HepG2 (cell line): ENCODE measurements around the gene TRAPPC1. TPM values are rescaled to one million over a fixed set of nuclear protein-coding genes. Genes with fewer than 3 reads are reported as not detected.

Source experiments
- AGO1 ChIP-seq: fragments of 200-400 bp; formaldehyde crosslinking; IDR thresholded peaks from 2 replicates; pipeline ENCODE4 v1.6.1; 2017; ENCODE audit warnings: mild to moderate bottlenecking, low read depth, low read length, moderate library complexity; ENCODE audit not compliant: poor library complexity, severe bottlenecking
- CBX1 ChIP-seq: IDR thresholded peaks from one replicate; pipeline ENCODE4 v1.6.1; 2016; ENCODE audit warnings: antibody characterized with exemption, low read depth
- FOSL2 ChIP-seq: sonication (generic); formaldehyde crosslinking; IDR thresholded peaks from 2 replicates; pipeline ENCODE4 v1.4.0; 2020; ENCODE audit warnings: missing genetic modification reagents
- JARID2 ChIP-seq: sonication (generic); formaldehyde crosslinking; IDR thresholded peaks from 2 replicates; pipeline ENCODE4 v1.8.1; 2023; ENCODE audit warnings: missing genetic modification reagents, inconsistent platforms; ENCODE audit not compliant: insufficient replicate concordance
- NR1H2 ChIP-seq: sonication (generic); formaldehyde crosslinking; IDR thresholded peaks from 2 replicates; pipeline ENCODE4 v1.8.1; 2022; ENCODE audit warnings: low read depth, missing genetic modification reagents, borderline replicate concordance
- PAWR ChIP-seq: sonication (generic); formaldehyde crosslinking; IDR thresholded peaks from 2 replicates; pipeline ENCODE4 v1.4.0; 2020; ENCODE audit warnings: missing genetic modification reagents, mild to moderate bottlenecking, borderline replicate concordance
- SOX5 ChIP-seq: IDR thresholded peaks from 2 replicates; pipeline ENCODE4 v1.6.1; 2016; ENCODE audit warnings: borderline replicate concordance
- STAT6 ChIP-seq: sonication (generic); formaldehyde crosslinking; IDR thresholded peaks from 2 replicates; pipeline ENCODE4 v1.4.0; 2020; ENCODE audit warnings: missing genetic modification reagents, mild to moderate bottlenecking, borderline replicate concordance
- THRA ChIP-seq: sonication (generic); formaldehyde crosslinking; IDR thresholded peaks from 2 replicates; pipeline ENCODE4 v1.4.0; 2020; ENCODE audit warnings: missing genetic modification reagents, borderline replicate concordance
- THYN1 ChIP-seq: sonication (generic); formaldehyde crosslinking; IDR thresholded peaks from 2 replicates; pipeline ENCODE4 v1.8.1; 2023; ENCODE audit warnings: low read depth, mild to moderate bottlenecking, moderate library complexity, missing genetic modification reagents, borderline replicate concordance
- ZNF263 ChIP-seq: sonication (generic); formaldehyde crosslinking; IDR thresholded peaks from 2 replicates; pipeline ENCODE4 v1.4.0; 2020; ENCODE audit warnings: missing genetic modification reagents
- ZNF318 ChIP-seq: sonication (generic); formaldehyde crosslinking; IDR thresholded peaks from 2 replicates; pipeline ENCODE4 v1.4.0; 2020; ENCODE audit warnings: mild to moderate bottlenecking, missing genetic modification reagents
- ZNF770 ChIP-seq: sonication (generic); formaldehyde crosslinking; IDR thresholded peaks from 2 replicates; pipeline ENCODE4 v1.5.0; 2020; ENCODE audit warnings: mild to moderate bottlenecking, missing genetic modification reagents
- polyA plus RNA-seq, 8 experiments: library from polyadenylated mRNA; depleted of rRNA in 3 of 8; stranded (reverse) in 7 of 8; unstranded in 1 of 8; fragments of >200 nt; fragmentation: Illumina TruSeq in 4 of 8; extraction: Trizol in 4 of 8; gene quantifications; 2 replicates each; pipeline versions ENCODE4 v1.2.1 to v1.2.3, GENCODE V29; 2011 to 2016; ENCODE audit warnings: low read depth in 4 of 8, missing spikeins in 1 of 8, mixed read lengths in 1 of 8; ENCODE audit not compliant: insufficient read depth in 1 of 8
- total RNA-seq, 5 experiments: library from RNA; depleted of rRNA; stranded (reverse); fragments of >200 nt; fragmentation: Illumina TruSeq; extraction: Trizol; gene quantifications; 2 replicates each; pipeline ENCODE4 v1.2.3, GENCODE V29; 2016; ENCODE audit warnings: low read depth in 1 of 5

TRAPPC1 gene
- total and polyA plus RNA-seq, 2 of the 13 experiments (the other 11 are each of a cell fraction or from before 2014, with no cell fraction given): 28.1 to 44.9 TPM

GRCh38 chr17:7931709-7932482 is at the start of gene TRAPPC1, which contains the start of gene CNTROB (continued):
- TF ChIP-seq STAT6 (CRISPR knock-in tag): no peak
- TF ChIP-seq SOX5: no peak
- no peak for TF ChIP-seq ZNF770
- no peak for TF ChIP-seq THYN1 (CRISPR knock-in tag)
- TF ChIP-seq NR1H2: no peak
- TF ChIP-seq AGO1: no peak
- no peak for TF ChIP-seq ZNF318 (CRISPR knock-in tag)
- no peak for TF ChIP-seq THRA (CRISPR knock-in tag)
- no peak for TF ChIP-seq ZNF263 (CRISPR knock-in tag)
- TF ChIP-seq PAWR (CRISPR knock-in tag): no peak
- no peak for TF ChIP-seq CBX1
- peak; percentile 78 for TF ChIP-seq FOSL2
- no peak for TF ChIP-seq JARID2 (CRISPR knock-in tag)
